GM19351 (cell line): ENCODE measurements around the gene CRIP1.

Experiments used
- ATAC-seq: cut with Tn5 transposase; IDR thresholded peaks from one replicate; pipeline ENCODE4 v1.9.1; 2021; ENCODE audit warnings: mild to moderate bottlenecking, moderate library complexity; ENCODE audit not compliant: unreplicated experiment

CRIP1 gene

GRCh38 chr14:105503296-105503640 is 16.6 kb downstream of the CRIP1 start:
- ATAC-seq, result no peak

- no peak for ATAC-seq
Observed at GRCh38 chr14:105503935-105504692, 17.4 kb downstream of the CRIP1 start.

- no peak for ATAC-seq
Observed at GRCh38 chr14:105505101-105505500, 18.4 kb downstream of the CRIP1 start.

GRCh38 chr14:105507247-105507646 is 20.6 kb downstream of the CRIP1 start:
- ATAC-seq, result no peak

GRCh38 chr14:105508069-105508468 is 21.4 kb downstream of the CRIP1 start:
- no peak for ATAC-seq

- ATAC-seq, result no peak
Observed at GRCh38 chr14:105508601-105509000, 21.9 kb downstream of the CRIP1 start.

- no peak for ATAC-seq
Observed at GRCh38 chr14:105517096-105517495, 30.4 kb downstream of the CRIP1 start.

- no peak for ATAC-seq
Observed at GRCh38 chr14:105519946-105520698, 33.4 kb downstream of the CRIP1 start.

- ATAC-seq, result no peak
Observed at GRCh38 chr14:105525326-105525725, 38.6 kb downstream of the CRIP1 start.

- ATAC-seq, result no peak
Observed at GRCh38 chr14:105525861-105526775, 39.4 kb downstream of the CRIP1 start, which contains the start of gene TMEM121. TMEM121 (plus strand) TSS chr14:105526583; CDS start chr14:105528835, 2,252 bp downstream.

GRCh38 chr14:105526776-105527380 is 40.2 kb downstream of the CRIP1 start:
- ATAC-seq, result no peak

GRCh38 chr14:105527381-105527825 is 40.7 kb downstream of the CRIP1 start:
- ATAC-seq, result no peak

- ATAC-seq, result no peak
Observed at GRCh38 chr14:105527826-105528585, 41.3 kb downstream of the CRIP1 start.

- no peak for ATAC-seq
Observed at GRCh38 chr14:105528586-105529318, 42.1 kb downstream of the CRIP1 start.

GRCh38 chr14:105529319-105529568 is 42.6 kb downstream of the CRIP1 start:
- ATAC-seq, result no peak

- ATAC-seq, result no peak
Observed at GRCh38 chr14:105529569-105530284, 43.0 kb downstream of the CRIP1 start.

- no peak for ATAC-seq
Observed at GRCh38 chr14:105530285-105531087, 43.8 kb downstream of the CRIP1 start.
